Sigmoid colon (tissue), 7 donors: Measurements from ENCODE around the gene OR10G3. TPM values are rescaled to one million over a fixed set of nuclear protein-coding genes. Genes with fewer than 3 reads are reported as not detected.

Source experiments
- DNase-seq: peaks from one replicate; pipeline ENCODE4 v3.0.0-alpha.2; 2019
- H3K27ac ChIP-seq, 4 donors: fragments of 200-600 bp; sonication (generic); one replicate each; pipeline ENCODE4 v1.5.1; 2016 to 2019; ENCODE audit warnings: mild to moderate bottlenecking in 1 of 4
- H3K27me3 ChIP-seq, 3 donors: fragments of 200-600 bp; sonication (generic); one replicate each; pipeline ENCODE4 v1.5.1; 2019; ENCODE audit warnings: mild to moderate bottlenecking in 1 of 3
- H3K36me3 ChIP-seq, 4 donors: fragments of 200-600 bp; sonication (generic); one replicate each; pipeline ENCODE4 v1.5.1; 2016 to 2019
- H3K4me1 ChIP-seq, 4 donors: fragments of 200-600 bp; sonication (generic); one replicate each; pipeline ENCODE4 v1.5.1; 2017 to 2019
- H3K4me3 ChIP-seq, 4 donors: fragments of 200-600 bp; sonication (generic); one replicate each; pipeline ENCODE4 v1.5.1; 2017 to 2019; ENCODE audit warnings: mild to moderate bottlenecking in 2 of 4, moderate library complexity in 1 of 4
- H3K9me3 ChIP-seq, 4 donors: fragments of 200-600 bp in 3 of 4; sonication (generic) in 3 of 4; one replicate each; pipeline versions ENCODE4 v1.5.1 to v1.6.1; 2013 to 2019
- CTCF ChIP-seq, 4 experiments: fragments of 450-650 bp in 3 of 4; fragments of 200-600 bp in 1 of 4; IDR thresholded peaks; one replicate each; pipeline ENCODE4 v1.5.1; 2016 to 2019; ENCODE audit warnings: antibody characterized with exemption in 4 of 4, mild to moderate bottlenecking in 3 of 4, moderate library complexity in 2 of 4
- EP300 ChIP-seq, 4 donors: sonication (generic); formaldehyde crosslinking; IDR thresholded peaks; one replicate each; pipeline ENCODE4 v1.6.1; 2017; ENCODE audit warnings: antibody characterized with exemption in 4 of 4
- POLR2A ChIP-seq, 2 donors: fragments of 450-650 bp; IDR thresholded peaks; one replicate each; pipeline ENCODE4 v1.6.1; 2016; ENCODE audit warnings: antibody characterized with exemption in 2 of 2, mild to moderate bottlenecking in 2 of 2, moderate library complexity in 2 of 2
- POLR2AphosphoS5 ChIP-seq, 4 donors: sonication (generic); formaldehyde crosslinking; IDR thresholded peaks; one replicate each; pipeline ENCODE4 v1.6.1; 2017; ENCODE audit warnings: antibody characterized with exemption in 4 of 4
- WGBS, 2 donors: extraction: QIAGEN DNeasy Blood & Tissue Kit; methylation state at CpG; one replicate each; pipeline ENCODE4 v1.1.7; 2013; 5-methylcytosine and 5-hydroxymethylcytosine counted together
- intact Hi-C: fragments of 100-400 bp; cut with DNase I; formaldehyde crosslinking; loops from one replicate; pipeline ENCODE4 v1.15.1; 2023
- polyA plus RNA-seq, 3 donors: library from polyadenylated mRNA; stranded (reverse); fragments of 200-250 nt; gene quantifications; one replicate each; pipeline ENCODE4 v1.2.3, GENCODE V29; 2013
- total RNA-seq, 4 donors: library from RNA; depleted of rRNA; stranded (reverse); fragments of >200 nt; gene quantifications; one replicate each; pipeline ENCODE4 v1.1.0, GENCODE V29; 2016
- donor health status: healthy with polysubstance abuse.
- donor health status: Bipolar disorder and iron deficiency.
- donor health status: healthy.

OR10G3 gene
- total and polyA plus RNA-seq, 7 donors: not detected

DNA sequence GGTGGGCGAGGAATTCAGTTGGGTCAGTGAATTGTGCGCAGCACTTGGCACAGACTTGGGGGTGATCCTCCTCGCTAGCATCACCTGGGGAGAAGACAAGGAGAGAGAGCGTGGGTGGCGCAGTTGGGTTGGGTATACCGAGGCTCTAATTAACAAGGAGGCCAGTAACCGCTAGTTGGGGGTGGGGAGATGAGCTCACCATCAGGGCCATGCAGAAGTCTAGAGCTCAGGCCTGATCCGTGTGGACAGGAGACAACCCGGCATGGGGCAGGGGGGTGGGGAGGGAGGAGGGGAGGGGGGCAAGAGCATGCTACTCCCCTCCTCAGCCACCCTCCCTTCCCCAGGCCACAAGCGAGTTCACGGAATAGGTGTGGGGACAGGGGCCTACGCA lies 54.3 kb downstream of the OR10G3 start:
- 54% methylated on average over 10 to 12 of the region's 12 CpGs for WGBS, 2 donors
- no peaks in the 10 kb centered on the region for H3K9me3 ChIP-seq
- intact Hi-C loops: no loop called here
- H3K27ac ChIP-seq: peak overlapping the region; percentile 78 to 89 (median 88)
- H3K4me1 ChIP-seq: peaks cover 0 to 18% (median 14%) of the 10 kb centered on the region in 4 donors
- H3K36me3 ChIP-seq: peaks cover 0 to 9% (median 0%) of the 10 kb centered on the region in 4 donors
- peak overlapping the region; percentile 90 to 95 (median 94) for H3K4me3 ChIP-seq
- no peak for TF ChIP-seq CTCF (IDR thresholded peaks at IDR 0.05)
- TF ChIP-seq POLR2AphosphoS5 (IDR thresholded peaks at IDR 0.05): no peak
- no peak for DNase-seq
- H3K27me3 ChIP-seq: no peaks in the 10 kb centered on the region

GRCh38 chr14:21524575-21525490 lies 55.0 kb downstream of the OR10G3 start:
- Histone ChIP-seq H3K4me1 (peaks cover 0 to 18% (median 14%) of the 10 kb centered on the region in 4 donors), H3K27me3 (no peaks in the 10 kb centered on the region), H3K27ac (peak overlapping the region; percentile 78 to 89 (median 88)), H3K9me3 (no peaks in the 10 kb centered on the region), H3K4me3 (peak overlapping the region; percentile 90 to 95 (median 94)), H3K36me3 (peaks cover 0 to 9% (median 0%) of the 10 kb centered on the region in 4 donors)
- TF ChIP-seq CTCF (IDR thresholded peaks at IDR 0.05) (no peak), POLR2AphosphoS5 (IDR thresholded peaks at IDR 0.05) (no peak), EP300 (IDR thresholded peaks at IDR 0.05) (no peak)
- no peak for DNase-seq
- intact Hi-C loops: no loop called here
- WGBS, 2 donors: 84 to 88% methylated on average over 18 of the region's 18 CpGs

DNA sequence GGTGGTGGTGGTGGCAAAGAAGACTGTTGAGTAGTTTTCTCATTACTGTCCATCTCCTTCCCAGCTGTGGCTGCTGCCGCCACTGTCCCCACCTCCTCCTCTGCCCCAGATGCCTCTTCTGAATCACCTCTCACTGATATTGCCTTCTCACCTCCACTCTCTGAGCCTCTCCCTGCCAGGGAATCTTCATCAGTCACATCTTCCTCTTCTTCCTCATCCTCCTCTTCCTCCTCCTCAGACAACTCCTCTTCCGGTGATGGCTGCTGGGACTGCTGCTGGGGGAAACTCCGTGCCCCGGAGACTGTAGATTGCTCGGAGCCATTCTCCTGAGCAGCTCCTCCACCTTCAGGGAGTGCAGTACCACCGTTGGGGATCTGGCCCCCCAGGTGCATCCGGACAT lies 56.7 kb downstream of the OR10G3 start:
- Histone ChIP-seq H3K27me3 (no peaks in the 10 kb centered on the region), H3K4me3 (no peak overlapping the region), H3K4me1 (peaks cover 0 to 18% (median 14%) of the 10 kb centered on the region in 4 donors), H3K36me3 (peaks cover 0 to 9% (median 0%) of the 10 kb centered on the region in 4 donors), H3K27ac (no peak overlapping the region), H3K9me3 (no peaks in the 10 kb centered on the region)
- WGBS, 2 donors: 68 to 81% methylated on average over 7 of the region's 7 CpGs
- TF ChIP-seq CTCF (IDR thresholded peaks at IDR 0.05): no peak
- no peak for TF ChIP-seq POLR2AphosphoS5 (IDR thresholded peaks at IDR 0.05)
- TF ChIP-seq POLR2A (IDR thresholded peaks at IDR 0.05): no peak
- TF ChIP-seq EP300 (IDR thresholded peaks at IDR 0.05): no peak
- DNase-seq: no peak
- intact Hi-C loops: no loop called here

DNA sequence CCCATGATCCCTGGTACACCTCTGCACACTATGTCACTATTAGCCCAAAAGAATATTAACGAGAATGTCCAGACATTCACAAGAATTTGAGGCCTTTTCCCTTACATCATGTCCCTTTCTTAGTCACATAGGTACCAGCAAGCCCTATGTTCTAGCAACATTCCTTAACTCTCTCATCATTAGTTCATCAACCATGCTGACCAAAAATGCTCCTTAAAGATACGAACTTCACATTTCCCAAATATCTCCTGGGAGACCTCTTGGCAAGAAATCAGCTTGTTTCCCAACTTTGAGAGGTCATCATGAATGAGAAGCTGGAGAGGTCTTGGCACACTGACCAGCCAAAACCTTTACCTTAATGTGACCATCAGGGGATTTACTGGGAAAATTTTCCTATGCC lies 58.4 kb downstream of the OR10G3 start:
- H3K4me1 ChIP-seq: peaks cover 0 to 13% (median 7%) of the 10 kb centered on the region in 4 donors
- H3K27ac ChIP-seq: no peak overlapping the region
- H3K9me3 ChIP-seq: no peaks in the 10 kb centered on the region
- TF ChIP-seq CTCF (IDR thresholded peaks at IDR 0.05) (no peak), POLR2A (IDR thresholded peaks at IDR 0.05) (no peak), EP300 (IDR thresholded peaks at IDR 0.05) (no peak), POLR2AphosphoS5 (IDR thresholded peaks at IDR 0.05) (no peak)
- no peak overlapping the region for H3K4me3 ChIP-seq
- no peaks in the 10 kb centered on the region for H3K27me3 ChIP-seq
- 82 to 84% methylated on average over 2 of the region's 2 CpGs for WGBS, 2 donors
- intact Hi-C loops: no loop called here
- no peak for DNase-seq
- peaks cover 0 to 9% (median 0%) of the 10 kb centered on the region in 4 donors for H3K36me3 ChIP-seq
